ENCODE data around the gene PYDC1.
A peak's percentile ranks its signal among the peaks of the same experiment; 100 is the strongest.

PYDC1 gene

DNA sequence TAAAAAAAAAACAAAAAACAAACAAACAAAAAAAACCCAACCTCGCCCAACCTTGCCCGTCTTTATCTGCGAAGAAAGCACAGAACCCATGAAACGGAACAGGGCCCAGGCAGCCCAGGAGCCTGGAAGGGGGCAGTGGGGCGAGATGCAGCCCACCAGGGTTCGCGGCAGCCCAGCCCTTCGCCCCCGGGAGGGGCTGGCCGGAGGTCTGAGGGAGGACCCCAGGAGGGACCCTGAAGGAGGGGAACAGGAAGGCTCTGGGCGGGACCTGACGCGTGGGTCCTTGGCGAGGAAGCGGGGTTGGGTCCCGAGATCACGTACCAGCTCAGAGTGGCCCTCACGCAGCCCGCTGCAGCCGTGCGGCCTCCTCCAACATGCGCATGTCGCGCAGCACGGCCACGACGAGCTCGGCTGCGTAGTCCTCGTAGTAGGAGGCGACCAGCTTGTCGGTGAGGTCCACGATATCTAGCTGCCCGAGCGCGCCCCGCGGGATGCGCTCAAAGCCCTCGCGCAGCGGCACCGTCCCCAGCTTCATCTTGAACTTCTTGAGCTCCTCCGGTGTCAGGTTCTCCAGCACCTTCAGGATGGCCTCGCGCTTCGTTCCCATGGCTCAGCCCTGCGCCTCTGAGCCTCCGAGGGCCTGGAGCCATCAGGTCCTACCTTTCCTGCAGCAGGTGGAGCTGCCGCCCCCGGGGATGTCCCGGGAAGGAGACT, at the start of gene PYDC1:
PYDC1 (minus strand) TSS at position 714 of the 714 bp plus-strand sequence; CDS start at position 607, 107 bp downstream.
- Histone ChIP-seq H3K4me3 (ENCODE audit: low read length) (peak within 1 kb of the TSS; percentile 5; the same call in 1 of the 2 replicates), H3K36me3 (ENCODE audit: control insufficient read depth, insufficient read depth, low read length) (peaks cover 3% of the 10 kb centered on the region; the same call in 1 of the 2 replicates), H3K4me1 (ENCODE audit: control insufficient read depth, insufficient read depth, low read length) (peaks cover 9% of the 10 kb centered on the region), H3K27ac (ENCODE audit: low read length) (no peak within 1 kb of the TSS), H3K27me3 (ENCODE audit: control insufficient read depth, insufficient read depth, low read length) (peaks cover 12% of the 10 kb centered on the region), H3K9me3 (ENCODE audit: control insufficient read depth, insufficient read depth, low read length) (no peaks in the 10 kb centered on the region)
- WGBS (ENCODE audit: insufficient coverage, insufficient read length): no CpG with 5 or more reads among the region's 52 CpGs
- no peak for DNase-seq (ENCODE audit: low read depth, low spot score)

- Histone ChIP-seq H3K27me3 (ENCODE audit: control insufficient read depth, insufficient read depth, low read length) (no peaks in the 10 kb centered on the region), H3K36me3 (ENCODE audit: control insufficient read depth, insufficient read depth, low read length) (no peaks in the 10 kb centered on the region), H3K4me3 (ENCODE audit: low read length) (no peak overlapping the region), H3K27ac (ENCODE audit: low read length) (no peak overlapping the region), H3K4me1 (ENCODE audit: control insufficient read depth, insufficient read depth, low read length) (no peaks in the 10 kb centered on the region; the same call in 1 of the 2 replicates), H3K9me3 (ENCODE audit: control insufficient read depth, insufficient read depth, low read length) (no peaks in the 10 kb centered on the region)
- no CpG with 5 or more reads among the region's 20 CpGs for WGBS (ENCODE audit: insufficient coverage, insufficient read length)
- no peak for DNase-seq (ENCODE audit: low read depth, low spot score)
Observed at GRCh38 chr16:31265329-31266245, 48.7 kb upstream of the PYDC1 start.

DNA sequence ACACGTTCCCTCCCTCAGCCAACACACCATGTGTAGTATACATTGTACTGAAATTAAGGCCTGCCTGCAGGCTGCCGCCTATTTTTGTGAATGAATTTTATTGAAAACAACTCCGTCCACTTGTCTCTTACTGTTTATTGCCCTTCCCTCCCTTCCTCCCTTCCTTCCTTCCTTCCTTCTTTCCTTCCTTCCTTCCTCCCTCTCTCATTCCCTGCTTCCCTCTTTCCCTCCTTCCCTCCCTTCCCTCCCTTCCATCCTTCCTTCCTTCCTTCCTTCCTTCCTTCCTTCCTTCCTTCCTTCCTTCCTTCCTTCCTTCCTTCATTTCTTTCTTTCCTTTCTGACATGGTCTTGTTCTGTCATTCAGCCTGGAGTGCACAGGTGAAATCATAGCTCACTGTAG, 45.1 kb upstream of the PYDC1 start:
- H3K4me3 ChIP-seq (ENCODE audit: low read length): no peak overlapping the region
- no CpG with 5 or more reads among the region's 3 CpGs for WGBS (ENCODE audit: insufficient coverage, insufficient read length)

DNA sequence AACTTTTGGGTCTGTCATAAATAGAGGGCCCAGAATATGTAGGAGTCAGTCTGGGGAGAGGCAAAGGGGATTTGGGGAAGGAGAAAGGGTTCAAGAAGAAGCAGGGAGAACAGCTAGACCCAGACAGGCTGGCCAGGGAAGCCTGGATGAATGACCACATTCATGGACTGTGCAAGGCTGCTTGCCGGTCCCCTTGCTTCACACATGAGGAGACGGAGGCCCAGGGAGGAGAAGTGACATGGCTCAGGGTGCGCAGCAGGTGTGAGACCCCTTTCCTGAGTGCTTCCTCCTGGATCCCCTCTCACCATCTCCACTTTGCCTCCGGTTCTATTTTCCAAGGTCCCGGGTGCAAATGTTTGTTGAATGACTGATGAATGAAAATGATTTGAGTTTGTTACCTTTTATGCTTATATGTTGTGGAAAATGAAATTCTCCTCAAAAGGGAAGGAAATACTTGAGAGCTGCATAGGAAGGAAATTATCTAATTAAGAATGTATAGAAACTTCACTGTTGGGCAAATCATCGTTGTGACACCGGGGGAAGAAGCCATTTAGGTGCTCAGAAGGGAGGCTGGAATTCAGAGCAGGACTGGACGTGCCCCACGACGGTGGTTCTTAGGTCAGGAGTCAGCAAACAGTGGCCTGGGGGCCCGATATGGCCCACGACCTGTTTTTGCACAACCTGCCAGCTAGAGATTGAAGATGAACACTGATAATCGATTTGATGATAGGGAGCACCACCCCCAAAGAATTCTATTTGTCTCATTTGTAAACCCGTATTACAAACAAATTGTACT, 43.4 kb upstream of the PYDC1 start:
- H3K27me3 ChIP-seq (ENCODE audit: control insufficient read depth, insufficient read depth, low read length): no peaks in the 10 kb centered on the region
- DNase-seq (ENCODE audit: low read depth, low spot score): no peak
- H3K36me3 ChIP-seq (ENCODE audit: control insufficient read depth, insufficient read depth, low read length): no peaks in the 10 kb centered on the region
- no peaks in the 10 kb centered on the region; the same call in 1 of the 2 replicates for H3K4me1 ChIP-seq (ENCODE audit: control insufficient read depth, insufficient read depth, low read length)
- H3K27ac ChIP-seq (ENCODE audit: low read length): no peak overlapping the region
- WGBS (ENCODE audit: insufficient coverage, insufficient read length): no CpG with 5 or more reads among the region's 14 CpGs
- H3K9me3 ChIP-seq (ENCODE audit: control insufficient read depth, insufficient read depth, low read length): no peaks in the 10 kb centered on the region
- no peak overlapping the region for H3K4me3 ChIP-seq (ENCODE audit: low read length)

More for the DNA sequence above, 45.1 kb upstream of the PYDC1 start:
- Histone ChIP-seq H3K4me1 (ENCODE audit: control insufficient read depth, insufficient read depth, low read length) (no peaks in the 10 kb centered on the region; the same call in 1 of the 2 replicates), H3K9me3 (ENCODE audit: control insufficient read depth, insufficient read depth, low read length) (no peaks in the 10 kb centered on the region), H3K27ac (ENCODE audit: low read length) (no peak overlapping the region), H3K27me3 (ENCODE audit: control insufficient read depth, insufficient read depth, low read length) (no peaks in the 10 kb centered on the region), H3K36me3 (ENCODE audit: control insufficient read depth, insufficient read depth, low read length) (no peaks in the 10 kb centered on the region)
- no peak for DNase-seq (ENCODE audit: low read depth, low spot score)

GRCh38 chr16:31258366-31258765, 41.4 kb upstream of the PYDC1 start:
- Histone ChIP-seq H3K4me3 (ENCODE audit: low read length) (no peak overlapping the region), H3K27ac (ENCODE audit: low read length) (no peak overlapping the region)
- WGBS (ENCODE audit: insufficient coverage, insufficient read length): no CpG with 5 or more reads among the region's 4 CpGs

DNA sequence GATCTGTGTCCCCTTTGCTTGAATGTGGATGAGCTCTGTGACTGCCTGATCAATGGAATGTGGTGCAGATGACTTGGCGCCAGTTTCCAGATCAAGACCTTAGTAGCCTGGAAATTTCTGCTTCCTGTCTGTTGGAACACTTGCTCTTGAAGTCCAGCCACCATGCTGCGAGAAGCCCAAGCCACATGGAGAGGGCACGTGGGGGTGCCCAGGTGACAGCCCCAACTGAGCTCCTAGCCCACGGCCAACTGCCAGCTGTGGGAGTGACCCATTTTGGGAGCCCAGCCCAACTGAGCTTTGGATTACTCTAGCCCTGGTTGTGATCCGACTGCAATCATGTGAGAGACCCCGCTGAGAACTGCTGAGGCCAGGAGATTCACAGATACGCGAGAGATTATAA, 39.5 kb upstream of the PYDC1 start:
- H3K27me3 ChIP-seq (ENCODE audit: control insufficient read depth, insufficient read depth, low read length): no peaks in the 10 kb centered on the region
- H3K4me1 ChIP-seq (ENCODE audit: control insufficient read depth, insufficient read depth, low read length): peaks cover 1% of the 10 kb centered on the region; the same call in 1 of the 2 replicates
- no peaks in the 10 kb centered on the region for H3K9me3 ChIP-seq (ENCODE audit: control insufficient read depth, insufficient read depth, low read length)
- H3K4me3 ChIP-seq (ENCODE audit: low read length): no peak overlapping the region
- no CpG with 5 or more reads among the region's 8 CpGs for WGBS (ENCODE audit: insufficient coverage, insufficient read length)
- no peaks in the 10 kb centered on the region; the same call in 1 of the 2 replicates for H3K36me3 ChIP-seq (ENCODE audit: control insufficient read depth, insufficient read depth, low read length)
- H3K27ac ChIP-seq (ENCODE audit: low read length): no peak overlapping the region
- DNase-seq (ENCODE audit: low read depth, low spot score): no peak

More at GRCh38 chr16:31258366-31258765, 41.4 kb upstream of the PYDC1 start:
- Histone ChIP-seq H3K4me1 (ENCODE audit: control insufficient read depth, insufficient read depth, low read length) (no peaks in the 10 kb centered on the region), H3K27me3 (ENCODE audit: control insufficient read depth, insufficient read depth, low read length) (no peaks in the 10 kb centered on the region), H3K36me3 (ENCODE audit: control insufficient read depth, insufficient read depth, low read length) (no peaks in the 10 kb centered on the region; the same call in 1 of the 2 replicates), H3K9me3 (ENCODE audit: control insufficient read depth, insufficient read depth, low read length) (no peaks in the 10 kb centered on the region)
- no peak for DNase-seq (ENCODE audit: low read depth, low spot score)

DNA sequence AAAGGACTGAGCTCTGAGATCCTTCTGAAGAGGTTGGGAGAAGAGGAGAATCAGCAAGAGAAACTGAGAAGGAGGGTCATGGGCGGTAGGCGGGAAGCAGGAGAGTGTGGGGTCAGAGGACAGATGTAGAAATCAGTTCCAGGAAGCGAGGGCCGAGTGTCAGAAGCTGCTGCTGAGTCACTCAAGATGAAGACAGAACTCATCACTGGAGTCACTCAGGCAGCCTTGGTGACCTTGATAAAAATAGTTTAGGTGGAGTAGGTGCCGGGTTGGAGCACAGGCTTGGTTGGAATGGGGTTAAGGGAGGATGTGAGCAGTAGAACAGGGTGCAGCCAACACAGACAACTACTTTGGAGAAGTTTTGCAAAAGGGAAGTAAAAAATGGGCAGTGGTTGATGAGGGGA, 36.7 kb upstream of the PYDC1 start:
- no peak overlapping the region for H3K4me3 ChIP-seq (ENCODE audit: low read length)
- WGBS (ENCODE audit: insufficient coverage, insufficient read length): no CpG with 5 or more reads among the region's 5 CpGs
- H3K36me3 ChIP-seq (ENCODE audit: control insufficient read depth, insufficient read depth, low read length): no peaks in the 10 kb centered on the region; the same call in 1 of the 2 replicates
- peaks cover 1% of the 10 kb centered on the region; the same call in 1 of the 2 replicates for H3K4me1 ChIP-seq (ENCODE audit: control insufficient read depth, insufficient read depth, low read length)
- no peak for DNase-seq (ENCODE audit: low read depth, low spot score)
- H3K27ac ChIP-seq (ENCODE audit: low read length): no peak overlapping the region
- H3K27me3 ChIP-seq (ENCODE audit: control insufficient read depth, insufficient read depth, low read length): no peaks in the 10 kb centered on the region
- H3K9me3 ChIP-seq (ENCODE audit: control insufficient read depth, insufficient read depth, low read length): no peaks in the 10 kb centered on the region

DNA sequence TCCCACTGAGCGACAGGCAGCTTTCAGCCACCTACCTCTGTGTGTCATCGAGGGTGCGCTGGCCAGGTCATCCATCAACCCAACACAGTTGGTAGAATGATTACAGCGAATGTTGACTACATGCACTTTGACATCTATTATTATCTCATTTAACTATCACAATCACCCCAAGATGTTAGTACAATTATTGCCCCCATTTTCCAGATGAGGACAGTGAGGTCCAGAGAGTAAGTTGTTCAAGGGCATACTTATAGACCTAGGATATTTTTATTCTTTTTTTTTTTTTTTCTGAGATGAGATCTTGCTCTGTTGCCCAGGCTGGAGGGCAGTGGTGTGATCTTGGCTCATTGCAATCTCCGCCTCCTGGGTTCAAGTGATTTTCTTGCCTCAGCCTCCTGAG, 34.5 kb upstream of the PYDC1 start:
- no peaks in the 10 kb centered on the region for H3K27me3 ChIP-seq (ENCODE audit: control insufficient read depth, insufficient read depth, low read length)
- H3K4me1 ChIP-seq (ENCODE audit: control insufficient read depth, insufficient read depth, low read length): peaks cover 1% of the 10 kb centered on the region; the same call in 1 of the 2 replicates
- H3K4me3 ChIP-seq (ENCODE audit: low read length): no peak overlapping the region
- DNase-seq (ENCODE audit: low read depth, low spot score): no peak
- no CpG with 5 or more reads among the region's 5 CpGs for WGBS (ENCODE audit: insufficient coverage, insufficient read length)
- H3K9me3 ChIP-seq (ENCODE audit: control insufficient read depth, insufficient read depth, low read length): no peaks in the 10 kb centered on the region
- no peaks in the 10 kb centered on the region; the same call in 1 of the 2 replicates for H3K36me3 ChIP-seq (ENCODE audit: control insufficient read depth, insufficient read depth, low read length)
- no peak overlapping the region for H3K27ac ChIP-seq (ENCODE audit: low read length)

GRCh38 chr16:31250782-31251384, 33.9 kb upstream of the PYDC1 start:
- no peak for DNase-seq (ENCODE audit: low read depth, low spot score)
- peaks cover 1% of the 10 kb centered on the region; the same call in 1 of the 2 replicates for H3K4me1 ChIP-seq (ENCODE audit: control insufficient read depth, insufficient read depth, low read length)
- no peak overlapping the region for H3K27ac ChIP-seq (ENCODE audit: low read length)
- H3K9me3 ChIP-seq (ENCODE audit: control insufficient read depth, insufficient read depth, low read length): no peaks in the 10 kb centered on the region
- H3K27me3 ChIP-seq (ENCODE audit: control insufficient read depth, insufficient read depth, low read length): no peaks in the 10 kb centered on the region
- no peak overlapping the region for H3K4me3 ChIP-seq (ENCODE audit: low read length)
- no CpG with 5 or more reads among the region's 7 CpGs for WGBS (ENCODE audit: insufficient coverage, insufficient read length)
- H3K36me3 ChIP-seq (ENCODE audit: control insufficient read depth, insufficient read depth, low read length): no peaks in the 10 kb centered on the region; the same call in 1 of the 2 replicates
